GM18858 (cell line): ENCODE data around the gene GPC3.
"Not testable (repeated sequence)": the region's sequence is repeated elsewhere in the genome, so short reads cannot be mapped to it uniquely, and the experiment has no call there.

Source experiments
- ATAC-seq: cut with Tn5 transposase; IDR thresholded peaks from one replicate; pipeline ENCODE4 v1.9.1; 2021; ENCODE audit not compliant: unreplicated experiment

The GPC3 gene

GRCh38 chrX:133534172-133534571 is 451.2 kb downstream of the GPC3 start:
- ATAC-seq, result no peak

GRCh38 chrX:133533249-133533648 is 452.1 kb downstream of the GPC3 start:
- no peak for ATAC-seq

- ATAC-seq, result no peak
Measured at GRCh38 chrX:133530960-133531359, 454.4 kb downstream of the GPC3 start.

- no peak for ATAC-seq
Measured at GRCh38 chrX:133529578-133529977, 455.8 kb downstream of the GPC3 start.

GRCh38 chrX:133527825-133528224 is 457.6 kb downstream of the GPC3 start:
- no peak for ATAC-seq

GRCh38 chrX:133527415-133527814 is 458.0 kb downstream of the GPC3 start:
- ATAC-seq, result no peak

GRCh38 chrX:133526773-133527172 is 458.6 kb downstream of the GPC3 start:
- not testable (repeated sequence) for ATAC-seq

- no peak for ATAC-seq
Measured at GRCh38 chrX:133523526-133523925, 461.9 kb downstream of the GPC3 start.

- ATAC-seq, result no peak
Measured at GRCh38 chrX:133523081-133523487, 462.3 kb downstream of the GPC3 start.

GRCh38 chrX:133516686-133517085 is 468.7 kb downstream of the GPC3 start:
- ATAC-seq, result no peak

GRCh38 chrX:133514486-133514885 is 470.9 kb downstream of the GPC3 start:
- no peak for ATAC-seq

GRCh38 chrX:133513123-133513522 is 472.3 kb downstream of the GPC3 start:
- no peak for ATAC-seq

- ATAC-seq, result no peak
Measured at GRCh38 chrX:133511041-133511440, 474.4 kb downstream of the GPC3 start.

- ATAC-seq, result no peak
Measured at GRCh38 chrX:133497356-133497755, 488.0 kb downstream of the GPC3 start.

- ATAC-seq, result no peak
Measured at GRCh38 chrX:133495464-133496391, 489.7 kb downstream of the GPC3 start.

GRCh38 chrX:133493366-133493765 is 492.0 kb downstream of the GPC3 start:
- ATAC-seq, result no peak

GRCh38 chrX:133490955-133491354 is 494.4 kb downstream of the GPC3 start:
- no peak for ATAC-seq
